Non-pigmented ciliary epithelial cell (primary cell): Measurements from ENCODE around the gene ELOB.

ENCODE experiments used
- DNase-seq: peaks from one replicate; pipeline ENCODE4 v3.0.0-alpha.2; 2010; ENCODE audit warnings: low read depth

The ELOB gene

DNA sequence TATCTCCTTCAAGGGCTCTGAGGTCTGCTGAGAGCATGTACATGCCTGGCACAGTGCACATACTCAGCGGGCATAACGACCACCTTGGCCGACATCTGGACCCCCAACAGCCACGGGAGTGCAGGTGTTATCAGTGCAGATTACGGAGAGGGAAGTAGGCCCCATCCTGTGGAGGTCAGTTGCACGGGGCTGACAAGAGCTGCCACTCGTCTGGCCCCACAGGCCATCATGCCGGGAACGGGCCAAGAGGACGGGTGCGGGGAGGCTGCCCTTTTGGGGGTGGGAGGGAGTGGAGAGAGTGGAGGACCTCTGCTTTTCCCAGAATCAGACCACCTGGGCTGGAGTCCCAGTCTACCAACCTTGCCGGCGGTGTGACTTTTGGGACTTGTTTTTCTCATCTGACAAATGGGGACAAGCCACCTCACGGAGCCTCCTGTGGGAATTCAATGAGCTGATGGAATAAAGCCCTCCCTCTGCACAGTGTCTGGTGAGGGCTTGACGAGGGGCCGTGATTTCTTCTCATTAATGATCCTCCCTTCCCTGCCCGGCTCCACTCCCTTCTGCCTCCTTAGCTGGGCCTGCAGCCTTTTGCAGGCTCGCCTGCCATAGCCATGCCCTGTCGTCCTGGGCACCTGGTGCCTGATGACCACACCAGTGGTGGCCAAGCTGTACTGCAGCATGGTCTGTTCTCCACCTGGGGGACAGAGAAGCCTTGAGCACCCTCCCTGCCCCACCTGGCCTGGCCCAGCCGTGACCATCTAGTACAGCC lies 5.7 kb upstream of the ELOB start:
- DNase-seq, result no peak

DNA sequence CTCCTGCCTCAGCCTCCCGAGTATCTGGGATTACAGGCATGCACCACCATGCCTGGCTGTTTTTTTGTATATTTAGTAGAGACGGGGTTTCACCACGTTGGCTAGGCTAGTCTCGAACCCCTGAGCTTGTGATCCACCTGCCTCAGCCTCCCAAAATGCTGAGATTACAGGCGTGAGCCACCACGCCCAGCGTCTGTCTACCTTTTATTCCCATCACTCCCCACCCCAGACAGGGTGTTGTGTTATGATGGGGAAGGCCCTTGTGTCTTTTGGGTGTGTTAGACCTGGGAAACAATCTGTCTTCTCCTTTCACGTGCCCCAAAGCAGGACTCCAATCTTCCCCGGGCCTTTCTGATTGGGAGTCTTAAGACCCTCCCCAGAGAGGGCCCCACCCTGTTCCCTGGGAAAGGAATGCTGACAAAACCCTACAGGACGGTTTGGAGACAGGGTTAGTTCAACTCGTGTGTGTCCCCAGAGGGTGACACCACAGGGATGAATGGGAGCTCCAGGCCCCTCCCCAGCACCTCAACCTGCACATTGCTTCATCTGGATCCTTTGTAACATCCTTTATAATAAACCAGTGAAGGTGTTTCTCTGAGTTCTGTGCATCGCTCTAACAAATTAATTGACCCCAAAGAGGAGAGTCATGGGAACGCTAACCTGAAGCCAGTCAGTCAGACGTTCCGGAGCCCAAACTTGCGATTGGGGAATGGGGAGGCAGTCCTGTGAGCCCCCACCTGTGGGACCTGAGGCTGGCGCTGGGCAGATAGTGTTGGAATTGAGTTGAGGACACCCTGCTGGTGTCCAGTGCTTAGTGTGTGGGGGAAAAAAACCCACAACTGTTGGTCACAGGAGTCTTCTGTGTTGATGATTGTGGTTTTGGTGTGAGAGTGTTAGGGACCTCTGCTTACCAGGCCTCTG lies 3.2 kb upstream of the ELOB start:
- no peak for DNase-seq

DNA sequence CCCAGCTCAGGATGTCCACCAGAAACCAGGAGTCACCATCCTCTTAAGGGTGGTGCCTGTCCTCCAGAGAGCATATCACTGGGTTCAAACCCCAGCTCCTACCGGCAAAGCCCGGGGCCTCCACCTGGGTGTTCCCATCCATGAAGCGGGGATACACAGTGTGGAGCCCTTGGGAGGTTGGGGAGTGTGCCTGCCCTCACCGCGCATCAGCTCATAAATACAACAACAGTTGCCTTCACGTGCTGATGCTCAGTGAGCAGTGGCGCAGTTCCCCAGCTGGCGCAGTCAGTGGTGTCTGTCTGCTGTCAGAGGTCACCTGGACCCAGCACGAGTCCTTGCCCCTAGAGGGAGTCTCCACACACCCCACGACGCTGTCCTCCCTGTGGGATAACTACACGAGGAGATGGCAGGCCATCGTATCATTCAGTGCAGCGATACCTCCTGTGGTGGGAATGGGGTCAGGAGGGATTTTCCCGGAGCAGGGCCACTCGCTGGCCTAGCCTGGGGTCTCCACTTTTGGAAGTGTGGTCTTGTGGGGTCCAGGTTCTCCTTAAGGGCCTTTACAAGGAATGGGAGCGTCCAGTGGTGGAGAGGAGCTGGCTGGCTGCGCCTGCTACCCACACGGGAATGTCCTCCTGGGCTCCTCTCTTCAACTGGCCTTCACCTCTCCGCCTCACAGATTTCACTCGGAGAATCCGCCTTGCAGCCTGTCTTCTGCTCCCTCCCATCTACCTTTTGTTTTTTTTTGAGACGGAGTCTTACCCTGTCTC lies 2.3 kb upstream of the ELOB start:
- no peak for DNase-seq

DNA sequence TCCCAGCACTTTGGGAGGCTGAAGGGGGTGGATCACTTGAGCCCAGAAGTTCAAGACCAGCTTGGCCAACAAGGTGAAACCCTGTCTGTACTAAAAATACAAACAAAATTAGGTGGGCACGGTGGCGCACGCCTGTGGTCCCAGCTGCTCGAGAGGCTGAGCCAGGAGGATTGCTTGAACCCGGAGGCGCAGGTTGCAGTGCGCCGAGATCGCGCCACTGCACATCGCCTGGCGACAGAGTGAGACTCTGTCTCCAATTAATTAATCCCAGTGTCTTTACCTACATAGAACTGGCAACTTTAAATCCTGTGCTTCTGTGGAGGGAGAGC lies 1.5 kb upstream of the ELOB start:
- DNase-seq, result no peak

DNA sequence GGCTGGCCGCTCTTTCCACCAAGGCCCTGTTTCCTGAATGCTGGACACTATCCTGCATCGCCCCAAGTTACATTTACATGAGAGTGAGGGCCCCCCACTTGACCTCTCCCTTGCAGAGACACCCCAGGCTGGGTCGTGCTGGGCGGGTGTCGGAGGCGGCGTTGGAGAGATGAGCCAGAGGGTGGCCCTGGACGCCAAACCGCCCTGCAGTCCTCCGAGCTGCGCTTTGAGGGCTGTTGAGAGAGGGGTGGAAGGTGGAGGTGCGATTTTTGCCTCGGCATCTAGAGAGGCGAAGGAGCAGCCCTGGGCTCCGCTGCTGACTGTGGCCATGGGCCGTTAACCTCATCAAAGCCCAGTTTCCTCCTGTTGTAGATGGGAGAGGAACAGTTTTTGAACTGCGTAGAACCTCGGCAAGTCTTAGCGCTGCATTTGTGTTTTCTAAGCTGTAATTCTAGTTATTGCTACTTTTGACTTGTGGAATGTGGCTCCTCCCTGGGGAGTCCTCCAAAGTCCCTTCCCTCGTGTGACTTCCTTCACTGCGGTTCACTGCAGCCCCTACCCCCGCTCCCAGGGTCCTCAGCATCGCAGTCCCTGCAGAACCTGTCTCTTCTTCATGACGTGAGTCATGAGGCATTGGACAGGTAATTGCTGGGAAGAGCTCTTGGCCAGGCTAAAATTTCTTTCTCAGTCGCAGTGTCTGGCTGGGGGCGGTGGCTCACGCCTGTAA lies 986 bp upstream of the ELOB start:
- DNase-seq, result no peak

DNA sequence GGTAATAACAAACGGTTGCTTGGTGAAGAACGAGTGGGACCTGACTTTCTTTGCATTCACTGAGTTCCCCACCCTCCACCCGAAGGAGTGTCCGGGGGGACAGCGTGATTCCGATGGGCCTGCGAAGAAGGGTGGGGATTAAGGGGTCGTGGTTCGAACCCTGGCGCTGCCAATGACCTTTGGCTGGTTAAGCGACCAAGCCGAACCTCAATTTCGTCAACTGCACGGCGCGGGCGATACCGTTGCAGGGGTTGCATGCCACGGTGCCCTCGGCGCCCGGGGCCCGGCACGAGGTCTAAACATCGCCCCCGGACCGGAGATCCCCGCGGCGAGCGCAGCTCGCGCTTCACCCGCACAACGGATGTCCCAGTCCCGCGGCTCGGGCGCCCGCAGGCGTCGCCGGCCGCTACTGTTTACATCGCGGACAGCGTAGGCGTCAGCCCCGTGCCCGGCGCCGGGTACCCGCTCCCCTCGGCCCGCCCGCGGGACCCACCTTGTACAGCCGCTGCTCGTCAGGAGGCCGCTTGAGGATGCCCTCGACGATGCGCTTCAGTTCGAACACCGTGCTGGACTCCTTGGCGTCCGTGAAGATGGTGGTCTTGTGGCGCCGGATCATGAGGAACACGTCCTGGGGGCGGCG lies 460 bp downstream of the ELOB start:
- no peak for DNase-seq

DNA sequence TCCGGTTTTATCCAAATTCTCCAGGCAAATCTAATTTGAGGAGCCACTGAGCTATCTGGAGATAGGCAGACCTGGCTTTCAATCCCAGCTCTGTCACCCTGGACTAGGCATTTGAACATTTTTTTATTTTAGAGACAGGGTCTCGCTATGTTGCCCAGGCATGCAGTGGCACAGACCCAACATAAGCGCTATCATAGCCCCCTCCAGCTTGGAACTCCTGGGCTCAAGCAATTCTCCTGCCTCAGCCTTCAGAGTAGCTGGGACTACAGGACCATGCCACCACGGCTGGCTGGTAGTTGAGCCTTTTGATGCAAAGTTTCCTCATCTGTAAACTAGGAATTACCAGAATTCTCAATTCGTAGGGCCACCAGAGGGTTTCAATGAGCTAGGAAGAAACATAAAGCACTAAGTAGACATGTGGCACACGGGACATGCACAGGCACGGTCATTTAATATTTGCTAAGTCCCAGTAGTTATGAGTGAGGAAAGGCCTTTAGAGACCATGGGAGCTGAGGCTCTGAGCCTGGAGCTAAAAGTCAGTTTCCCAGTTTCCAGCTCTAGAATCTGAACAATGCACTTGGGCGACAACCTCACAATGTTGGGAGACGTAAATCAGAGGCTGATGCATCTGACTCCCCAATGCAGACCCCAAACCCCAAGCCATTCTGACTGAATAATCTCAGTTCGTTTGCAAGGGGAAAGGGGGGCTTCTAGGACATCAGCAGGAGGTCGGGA lies 1.1 kb downstream of the ELOB start:
- DNase-seq, result no peak

DNA sequence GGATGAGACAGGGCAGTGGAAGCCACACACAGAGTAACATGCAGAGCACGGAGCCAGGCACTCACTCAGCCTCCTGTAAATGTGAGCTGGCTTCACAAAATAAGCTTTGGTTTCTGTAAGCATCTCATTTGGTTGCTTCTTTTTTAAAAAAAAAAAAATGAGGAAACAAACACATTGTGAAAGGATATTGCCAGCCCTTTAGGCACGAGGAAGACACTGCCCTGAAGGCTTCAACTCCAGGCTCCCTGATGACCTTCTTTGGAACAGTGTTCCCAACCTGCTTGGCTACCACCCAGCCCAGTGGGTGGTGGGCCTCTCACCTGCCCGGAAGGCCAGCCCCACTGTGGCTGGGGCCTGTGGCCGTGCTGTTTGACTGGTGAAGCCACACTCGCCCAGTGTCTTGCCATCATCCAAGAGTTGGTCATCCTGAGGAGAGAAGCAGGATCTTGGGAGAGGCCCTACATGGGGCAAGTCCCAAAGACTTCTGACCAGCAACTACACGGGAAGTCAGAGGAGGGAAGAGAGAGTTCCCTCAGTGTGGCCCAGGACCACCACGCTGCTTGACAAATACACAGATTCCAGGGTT lies 1.9 kb downstream of the ELOB start:
- DNase-seq, result no peak

DNA sequence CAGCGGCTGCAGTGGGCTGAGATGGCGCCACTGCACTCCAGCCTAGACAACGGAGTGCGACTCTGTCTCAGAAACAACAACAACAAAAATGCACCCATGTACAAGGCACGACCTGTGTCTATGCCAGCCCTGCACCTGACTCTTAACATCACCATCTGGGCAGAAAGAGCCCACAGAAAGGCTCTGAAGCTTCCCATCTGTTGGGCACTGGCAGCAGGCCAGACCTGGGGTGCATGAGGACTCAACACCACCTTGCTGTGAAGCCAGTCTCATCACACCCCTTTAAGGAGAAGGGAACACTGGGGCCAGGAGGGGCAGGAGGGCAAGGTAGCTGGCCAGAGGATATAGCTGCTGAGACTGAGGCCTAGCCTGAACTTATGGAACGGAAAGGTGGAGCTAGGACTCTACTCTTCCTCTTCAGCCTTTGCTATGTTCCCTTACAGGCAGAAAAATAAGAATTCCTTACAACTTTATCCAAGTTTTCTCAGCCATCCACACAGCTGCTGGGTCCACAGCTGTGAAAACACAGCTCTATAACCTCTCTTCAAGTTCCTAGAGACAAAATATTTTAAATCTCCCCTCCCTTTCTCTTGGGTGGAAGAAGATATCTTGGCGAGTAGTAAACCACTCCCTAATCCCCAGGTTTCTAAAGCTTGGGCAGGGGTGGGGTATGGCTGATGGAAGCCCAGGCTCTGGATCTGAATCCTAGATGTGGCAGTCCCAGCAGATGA lies 2.8 kb downstream of the ELOB start:
- DNase-seq, result no peak

DNA sequence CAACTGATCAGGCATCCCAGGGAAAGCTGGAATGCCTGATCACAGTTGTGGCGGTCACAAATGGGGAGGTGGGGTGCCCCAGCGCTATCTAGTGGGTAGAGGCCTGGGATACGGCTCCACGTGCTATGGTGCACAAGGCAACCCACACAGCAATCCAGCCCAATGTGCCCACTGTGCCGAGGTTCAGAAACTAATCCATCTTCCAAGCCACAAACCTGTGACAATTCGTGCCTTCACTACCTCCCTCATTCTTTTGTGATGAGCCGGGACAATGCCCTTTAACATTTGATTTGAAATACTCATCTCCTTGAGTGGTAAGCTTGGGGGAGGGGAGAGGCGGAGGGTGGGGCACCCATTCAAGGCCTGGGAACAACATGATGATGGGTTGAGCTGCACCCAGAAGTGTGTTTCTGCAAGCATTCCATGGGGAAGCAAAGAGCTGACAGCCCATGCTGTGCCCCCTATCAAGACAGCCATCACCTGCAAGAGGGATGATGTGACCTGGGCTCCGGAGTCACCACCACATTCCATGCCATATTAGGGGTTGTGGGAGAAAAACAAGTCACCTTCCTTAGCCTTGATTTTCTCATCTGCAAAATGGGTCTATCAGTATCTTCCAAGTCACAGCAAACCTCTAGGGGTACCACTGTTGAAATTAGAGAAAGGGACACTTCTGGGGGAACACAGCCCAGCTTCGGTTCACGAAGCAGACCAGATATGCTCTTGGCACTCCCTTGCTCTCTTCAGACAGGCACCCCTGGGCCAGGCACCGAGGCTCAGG lies 3.7 kb downstream of the ELOB start:
- DNase-seq, result no peak

DNA sequence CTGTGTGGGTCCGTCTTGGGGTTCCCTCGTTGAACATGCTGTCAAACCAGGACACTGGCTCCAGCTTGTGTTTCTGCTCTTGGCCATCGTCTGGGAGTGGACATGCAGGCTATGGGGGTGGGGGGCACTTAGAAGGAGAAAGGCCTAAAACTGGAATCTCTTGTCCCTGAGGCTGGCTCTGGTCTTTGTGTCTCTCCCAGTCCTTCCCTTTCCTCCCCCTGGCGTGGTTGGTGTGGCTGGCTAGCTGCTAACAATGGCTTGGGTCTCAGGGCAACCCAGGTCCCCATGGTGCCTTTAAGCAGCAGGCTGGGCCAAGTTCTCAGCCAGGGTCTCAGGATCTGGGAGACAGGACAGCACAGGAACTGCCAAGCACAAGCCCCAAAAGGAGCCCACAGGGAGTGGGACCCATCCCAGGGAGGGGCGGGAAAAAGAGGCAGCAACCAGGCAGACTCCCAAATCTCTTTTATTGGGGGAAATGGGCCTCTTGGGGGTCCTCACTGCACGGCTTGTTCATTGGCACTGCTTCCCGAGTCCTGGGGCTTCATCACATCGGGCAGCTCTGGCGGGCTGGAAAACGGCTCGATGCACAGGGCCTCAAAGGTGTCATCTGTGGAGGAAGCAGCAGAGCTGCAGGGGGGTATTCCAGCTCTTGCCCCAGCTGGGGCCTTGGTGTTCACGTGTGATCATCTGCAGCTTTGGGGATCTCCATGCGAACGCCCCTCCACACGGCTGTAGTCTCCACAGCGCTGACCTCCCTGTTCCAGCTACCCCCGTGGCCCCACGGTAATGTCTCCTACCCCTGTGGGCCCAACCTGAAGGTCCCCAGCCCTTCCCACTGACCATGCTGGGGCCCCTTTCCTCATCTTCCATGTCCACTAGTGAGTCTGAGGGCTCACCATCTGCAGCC lies 5.3 kb downstream of the ELOB start:
- DNase-seq, result no peak

DNA sequence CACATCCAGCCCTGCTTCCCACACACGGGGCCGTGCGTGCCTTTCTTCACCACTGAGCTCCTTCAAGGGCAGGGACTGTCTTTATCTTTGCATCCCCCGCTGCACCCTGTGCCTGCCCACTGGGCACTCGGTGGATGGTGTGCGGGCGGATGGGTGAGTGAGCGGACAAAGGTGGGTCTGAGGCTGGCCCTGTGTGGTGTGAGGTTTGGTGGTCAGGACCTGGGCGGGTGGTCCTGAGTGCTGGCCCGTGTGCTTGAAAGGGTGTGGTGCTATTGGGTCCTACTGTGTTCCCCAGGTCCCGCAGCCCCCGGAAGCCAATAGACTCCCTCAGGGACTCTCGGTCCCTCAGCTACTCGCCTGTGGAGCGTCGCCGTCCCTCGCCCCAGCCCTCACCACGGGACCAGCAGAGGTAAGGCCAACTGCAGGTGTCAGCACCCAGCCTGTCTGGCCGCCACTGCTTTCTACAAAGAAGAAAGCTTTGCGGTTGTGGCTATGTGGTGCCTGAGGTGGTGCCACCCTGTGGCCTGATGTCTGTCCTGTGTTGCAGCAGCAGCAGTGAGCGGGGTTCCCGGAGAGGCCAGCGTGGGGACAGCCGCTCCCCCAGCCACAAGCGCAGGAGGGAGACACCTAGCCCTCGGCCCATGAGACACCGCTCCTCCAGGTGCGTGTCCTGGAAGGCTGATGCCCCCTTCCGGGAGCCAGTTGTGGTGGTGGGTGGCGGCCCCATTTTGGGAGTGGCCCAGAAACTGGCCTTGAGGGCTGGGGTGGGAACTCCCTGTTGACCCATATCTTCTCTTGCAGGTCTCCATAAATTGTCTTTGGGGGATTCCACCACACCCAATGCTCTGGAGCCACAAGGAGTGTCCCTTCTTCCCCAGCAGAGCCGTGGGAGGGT lies 6.8 kb downstream of the ELOB start:
- no peak for DNase-seq

DNA sequence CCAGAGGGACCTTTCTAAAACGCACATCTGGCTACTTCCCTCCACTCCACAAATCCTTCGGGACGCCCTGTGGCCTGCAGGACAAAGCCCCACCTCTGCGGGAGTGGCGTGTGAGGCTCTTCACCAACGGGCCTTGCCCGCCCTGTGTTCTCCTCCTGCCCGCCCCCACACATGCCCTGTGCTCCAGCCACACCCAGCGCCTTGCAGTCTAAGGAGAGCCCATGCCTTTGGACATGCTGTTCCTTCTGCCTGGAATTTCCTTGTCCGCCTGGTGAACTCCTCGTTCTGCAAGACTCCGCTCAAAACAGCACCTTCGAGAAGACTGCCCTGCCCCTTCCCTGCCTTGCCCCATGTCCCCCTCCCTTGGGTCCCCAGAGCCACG lies 7.4 kb downstream of the ELOB start:
- no peak for DNase-seq

DNA sequence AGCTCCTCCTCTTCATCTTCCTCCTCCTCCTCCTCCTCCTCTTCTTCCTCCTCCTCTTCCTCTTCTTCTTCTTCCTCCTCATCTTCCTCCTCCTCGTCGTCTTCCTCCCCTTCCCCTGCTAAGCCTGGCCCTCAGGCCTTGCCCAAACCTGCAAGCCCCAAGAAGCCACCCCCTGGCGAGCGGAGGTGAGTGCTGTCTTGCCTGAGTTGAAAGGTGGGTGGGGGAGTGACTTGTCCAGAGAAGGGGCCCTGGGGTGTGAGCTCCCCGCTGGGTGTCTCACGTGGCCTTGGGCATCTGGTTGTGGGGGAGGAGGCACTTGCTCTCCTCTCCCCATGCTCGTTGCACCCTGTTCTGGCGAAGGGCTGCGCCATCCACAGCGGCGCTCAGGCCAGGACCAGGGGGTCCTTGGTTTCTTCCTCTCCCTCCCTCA lies 8.0 kb downstream of the ELOB start:
- DNase-seq, result no peak

DNA sequence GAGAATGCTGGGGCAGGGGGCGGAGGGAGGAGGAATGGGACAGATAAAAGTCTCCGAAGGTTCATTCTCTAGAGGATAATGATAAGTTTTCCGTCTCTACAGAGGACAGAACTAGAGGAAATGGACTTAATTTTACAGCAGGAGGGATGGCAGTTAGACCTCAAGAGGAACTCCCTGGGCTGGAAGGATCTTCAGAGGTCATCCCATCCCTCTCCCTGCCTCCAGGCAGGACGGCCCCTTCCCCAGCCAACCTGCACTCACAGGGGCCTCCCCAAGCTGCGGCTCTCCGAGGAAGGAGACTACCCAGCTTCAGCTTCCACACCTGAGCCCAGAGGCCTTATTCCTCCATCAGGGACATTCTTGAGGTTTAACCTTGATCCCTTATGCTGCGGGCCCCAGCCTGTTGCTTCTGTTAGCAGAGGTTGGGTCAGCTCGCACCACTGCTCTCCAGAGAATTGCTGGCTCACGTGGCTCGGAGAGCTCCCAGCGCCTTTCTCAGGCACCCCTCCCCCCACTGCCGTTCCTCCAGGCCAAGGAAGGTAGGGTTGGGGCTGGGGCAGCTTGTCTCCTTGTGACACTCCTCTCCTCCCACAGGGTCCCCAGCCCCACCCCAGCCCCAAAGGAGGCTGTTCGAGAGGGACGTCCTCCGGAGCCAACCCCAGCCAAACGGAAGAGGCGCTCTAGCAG lies 8.5 kb downstream of the ELOB start:
- no peak for DNase-seq

DNA sequence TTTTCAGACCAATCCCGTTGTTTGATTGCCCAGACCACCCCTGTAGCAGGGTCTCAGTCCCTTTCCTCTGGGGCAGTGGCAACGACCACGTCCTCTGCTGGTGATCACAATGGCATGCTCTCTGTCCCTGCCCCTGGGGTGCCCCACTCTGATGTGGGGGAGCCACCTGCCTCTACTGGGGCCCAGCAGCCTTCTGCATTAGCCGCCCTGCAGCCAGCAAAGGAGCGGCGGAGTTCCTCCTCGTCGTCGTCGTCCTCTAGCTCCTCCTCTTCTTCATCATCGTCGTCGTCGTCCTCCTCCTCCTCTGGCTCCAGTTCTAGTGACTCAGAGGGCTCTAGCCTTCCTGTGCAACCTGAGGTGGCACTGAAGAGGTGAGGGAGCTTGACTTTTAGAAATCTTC lies 9.2 kb downstream of the ELOB start:
- DNase-seq, result no peak
